GM18499 (cell line): ENCODE data around the gene CRB1.

ENCODE experiments used
- ATAC-seq: cut with Tn5 transposase; IDR thresholded peaks from one replicate; pipeline ENCODE4 v1.9.1; 2021; ENCODE audit warnings: moderate number of reproducible peaks; ENCODE audit not compliant: insufficient read depth, unreplicated experiment

Gene CRB1

GRCh38 chr1:197510691-197511378 lies 242.8 kb downstream of the CRB1 start:
- ATAC-seq: no peak

- no peak for ATAC-seq
These were observed 247.4 kb downstream of the CRB1 start for GRCh38 chr1:197515421-197515820.

- no peak for ATAC-seq
These were observed 251.8 kb downstream of the CRB1 start for GRCh38 chr1:197519741-197520334.

- ATAC-seq: peak; percentile 72
These were observed 253.2 kb downstream of the CRB1 start for GRCh38 chr1:197521118-197521739.

GRCh38 chr1:197526736-197527371 lies 258.8 kb downstream of the CRB1 start:
- ATAC-seq: no peak
